Large intestine (tissue), 3 donors: ENCODE measurements around the gene SPINK4. TPM values are rescaled to one million over a fixed set of nuclear protein-coding genes. Genes with fewer than 3 reads are reported as not detected.

Source experiments
- DNase-seq, 2 donors: peaks; one replicate each; pipeline versions ENCODE4 v3.0.0 to v3.0.0-alpha.2; 2013
- H3K27ac ChIP-seq: one replicate; pipeline ENCODE4 v1.5.1; 2013; ENCODE audit warnings: low read length
- H3K27me3 ChIP-seq: 2 replicates; pipeline ENCODE4 v1.6.1; 2013; ENCODE audit warnings: low read length; ENCODE audit not compliant: control insufficient read depth, insufficient read depth
- H3K36me3 ChIP-seq: 2 replicates; pipeline ENCODE4 v1.6.1; 2013; ENCODE audit warnings: low read length; ENCODE audit not compliant: control insufficient read depth, insufficient read depth
- H3K4me1 ChIP-seq: one replicate; pipeline ENCODE4 v1.6.1; 2013; ENCODE audit warnings: low read length; ENCODE audit not compliant: control insufficient read depth, insufficient read depth
- H3K4me3 ChIP-seq: one replicate; pipeline ENCODE4 v1.5.1; 2013; ENCODE audit warnings: low read length
- H3K9me3 ChIP-seq: one replicate; pipeline ENCODE4 v1.6.1; 2013; ENCODE audit warnings: mild to moderate bottlenecking, low read depth, low read length, moderate library complexity; ENCODE audit not compliant: control insufficient read depth
- WGBS: methylation state at CpG from one replicate; pipeline ENCODE4 v1.1.5; 2013; ENCODE audit warnings: low lambda C conversion rate; ENCODE audit not compliant: insufficient coverage; 5-methylcytosine and 5-hydroxymethylcytosine counted together
- polyA plus RNA-seq: library from polyadenylated mRNA; unstranded; fragments of 120-200 nt; gene quantifications from one replicate; pipeline ENCODE4 v1.2.1, GENCODE V29; 2013

The SPINK4 gene
- polyA plus RNA-seq, 1 donor = 82.4 TPM

GRCh38 chr9:33290247-33291030 is 50.5 kb downstream of the SPINK4 start, which contains the start of gene NFX1:
Gene NFX1, plus strand, starts transcription at chr9:33290516. Its CDS starts 57 bp downstream, at chr9:33290573.
- no peaks in the 10 kb centered on the region for H3K27me3 ChIP-seq
- H3K27ac ChIP-seq = peak within 1 kb of the TSS; percentile 93
- peaks cover 48% of the 10 kb centered on the region for H3K4me1 ChIP-seq
- WGBS = no CpG with 5 or more reads among the region's 63 CpGs
- peak within 1 kb of the TSS; percentile 80 for H3K4me3 ChIP-seq
- no peaks in the 10 kb centered on the region for H3K9me3 ChIP-seq
- H3K36me3 ChIP-seq = peaks cover 20% of the 10 kb centered on the region
- peak; percentile 99 to 100 for DNase-seq

DNA sequence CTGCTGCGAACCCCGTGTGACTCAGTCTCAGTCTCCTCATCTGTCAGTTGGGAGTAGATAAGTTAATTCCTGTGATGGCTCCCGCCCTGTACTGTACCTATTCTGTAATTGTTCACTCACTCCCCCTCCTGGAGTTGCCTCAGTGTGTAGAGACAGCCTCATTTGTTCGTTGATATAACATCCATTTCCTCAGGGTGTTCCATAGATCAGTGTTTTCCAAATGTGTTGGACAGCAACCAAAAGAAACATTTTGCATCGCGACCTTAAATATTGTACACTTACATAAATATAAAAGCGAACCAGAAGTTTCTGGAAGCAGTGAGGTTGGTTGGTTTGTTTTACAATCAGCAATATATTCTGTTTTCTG is 51.0 kb downstream of the SPINK4 start:
- DNase-seq = no peak
- no CpG with 5 or more reads among the region's 7 CpGs for WGBS

GRCh38 chr9:33291901-33292300 is 51.9 kb downstream of the SPINK4 start:
- H3K4me3 ChIP-seq = no peak overlapping the region
- H3K27ac ChIP-seq = no peak overlapping the region
- peaks cover 54% of the 10 kb centered on the region for H3K4me1 ChIP-seq
- H3K36me3 ChIP-seq = peaks cover 27% of the 10 kb centered on the region
- H3K9me3 ChIP-seq = no peaks in the 10 kb centered on the region
- no peaks in the 10 kb centered on the region for H3K27me3 ChIP-seq
- WGBS = 83% methylated on average over 1 of the region's 5 CpGs
- DNase-seq = no peak

More for the DNA sequence above, 51.0 kb downstream of the SPINK4 start:
- Histone ChIP-seq H3K4me1 (peaks cover 48% of the 10 kb centered on the region), H3K4me3 (peak overlapping the region; percentile 80), H3K36me3 (peaks cover 21% of the 10 kb centered on the region), H3K27ac (peak overlapping the region; percentile 93), H3K27me3 (no peaks in the 10 kb centered on the region), H3K9me3 (no peaks in the 10 kb centered on the region)

GRCh38 chr9:33293782-33294181 is 53.8 kb downstream of the SPINK4 start:
- H3K9me3 ChIP-seq = no peaks in the 10 kb centered on the region
- DNase-seq = peak; percentile 60 to 86
- H3K36me3 ChIP-seq = peaks cover 40% of the 10 kb centered on the region
- 57% methylated on average over 1 of the region's 2 CpGs for WGBS
- peaks cover 69% of the 10 kb centered on the region for H3K4me1 ChIP-seq
- peak overlapping the region; percentile 79 for H3K27ac ChIP-seq
- H3K4me3 ChIP-seq = no peak overlapping the region
- H3K27me3 ChIP-seq = no peaks in the 10 kb centered on the region

DNA sequence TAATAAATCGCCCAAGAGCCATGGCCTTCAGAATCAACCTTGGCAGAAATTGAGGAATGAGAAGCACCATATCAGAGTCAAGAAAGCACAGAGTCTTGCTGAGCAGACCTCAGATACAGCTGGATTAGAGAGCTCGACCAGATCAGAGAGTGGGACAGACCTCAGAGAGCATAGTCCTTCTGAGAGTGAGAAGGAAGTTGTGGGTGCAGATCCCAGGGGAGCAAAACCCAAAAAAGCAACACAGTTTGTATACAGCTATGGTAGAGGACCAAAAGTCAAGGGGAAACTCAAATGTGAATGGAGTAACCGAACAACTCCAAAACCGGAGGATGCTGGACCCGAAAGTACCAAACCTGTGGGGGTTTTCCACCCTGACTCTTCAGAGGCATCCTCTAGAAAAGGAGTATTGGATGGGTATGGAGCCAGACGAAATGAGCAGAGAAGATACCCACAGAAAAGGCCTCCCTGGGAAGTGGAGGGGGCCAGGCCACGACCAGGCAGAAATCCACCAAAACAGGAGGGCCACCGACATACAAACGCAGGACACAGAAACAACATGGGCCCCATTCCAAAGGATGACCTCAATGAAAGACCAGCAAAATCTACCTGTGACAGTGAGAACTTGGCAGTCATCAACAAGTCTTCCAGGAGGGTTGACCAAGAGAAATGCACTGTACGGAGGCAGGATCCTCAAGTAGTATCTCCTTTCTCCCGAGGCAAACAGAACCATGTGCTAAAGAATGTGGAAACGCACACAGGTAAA is 54.9 kb downstream of the SPINK4 start:
- peaks cover 47% of the 10 kb centered on the region for H3K36me3 ChIP-seq
- 100% methylated on average over 1 of the region's 12 CpGs for WGBS
- no peak overlapping the region for H3K4me3 ChIP-seq
- no peak for DNase-seq
- peak overlapping the region; percentile 79 for H3K27ac ChIP-seq
- no peaks in the 10 kb centered on the region for H3K9me3 ChIP-seq
- peaks cover 74% of the 10 kb centered on the region for H3K4me1 ChIP-seq
- H3K27me3 ChIP-seq = no peaks in the 10 kb centered on the region

DNA sequence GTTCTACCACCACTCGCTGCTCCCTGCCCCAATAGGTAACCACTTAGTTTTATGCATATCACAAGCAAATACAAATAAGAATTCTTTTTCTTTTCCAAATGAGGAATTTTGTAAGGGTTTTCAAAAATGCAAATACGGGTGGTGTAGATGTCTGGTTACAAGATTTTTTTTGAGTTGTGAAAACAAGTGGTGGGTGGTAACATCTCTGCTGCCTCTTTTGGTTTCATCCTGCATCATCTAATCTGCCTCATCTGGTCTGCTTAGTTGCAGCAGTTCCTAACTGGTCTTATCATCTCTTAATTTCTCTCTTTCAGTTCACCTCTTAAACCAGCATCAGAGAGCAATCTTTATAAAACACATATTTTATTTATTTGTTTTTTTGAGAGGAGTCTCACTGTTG is 55.6 kb downstream of the SPINK4 start:
- Histone ChIP-seq H3K4me1 (peaks cover 76% of the 10 kb centered on the region), H3K27me3 (no peaks in the 10 kb centered on the region), H3K36me3 (peaks cover 50% of the 10 kb centered on the region), H3K9me3 (no peaks in the 10 kb centered on the region), H3K27ac (no peak overlapping the region), H3K4me3 (no peak overlapping the region)
- WGBS = no CpG with 5 or more reads among the region's 2 CpGs
- DNase-seq = no peak

DNA sequence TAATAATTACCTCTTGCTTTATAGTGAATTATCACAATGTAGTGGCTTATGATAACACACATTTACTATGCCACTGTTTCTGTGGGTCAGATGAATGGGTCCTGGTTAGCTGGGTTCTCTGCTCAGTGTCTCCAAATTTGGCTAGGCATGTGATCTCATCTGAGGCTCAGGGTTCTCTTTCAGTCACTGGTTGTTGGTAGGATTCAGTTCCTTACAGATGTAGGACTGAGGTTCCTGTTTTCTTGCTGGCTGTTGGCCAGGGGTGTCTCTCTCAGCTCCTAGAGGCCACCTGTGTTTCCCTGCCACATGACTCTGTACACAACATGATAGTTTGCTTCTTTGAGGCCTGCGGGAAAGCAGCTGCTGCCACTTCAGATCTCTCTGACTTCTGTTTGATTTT is 57.5 kb downstream of the SPINK4 start:
- Histone ChIP-seq H3K4me3 (no peak overlapping the region), H3K36me3 (peaks cover 55% of the 10 kb centered on the region)
- no CpG with 5 or more reads among the region's 1 CpG for WGBS

More for the DNA sequence above, 57.5 kb downstream of the SPINK4 start:
- peaks cover 61% of the 10 kb centered on the region for H3K4me1 ChIP-seq
- peak overlapping the region; percentile 75 for H3K27ac ChIP-seq
- H3K27me3 ChIP-seq = no peaks in the 10 kb centered on the region
- H3K9me3 ChIP-seq = no peaks in the 10 kb centered on the region
- DNase-seq = peak; percentile 63 to 90

Other genes starting within 250 kb of the SPINK4 start
- gene APTX, start 238.5 kb upstream of the SPINK4 start, polyA plus RNA-seq = 36.3 TPM
- 145 TPM for gene DNAJA1, start 214.9 kb upstream of the SPINK4 start, polyA plus RNA-seq
- gene SMU1, start 163.5 kb upstream of the SPINK4 start, polyA plus RNA-seq = 20.6 TPM
- 120 TPM for gene B4GALT1, start 72.8 kb upstream of the SPINK4 start, polyA plus RNA-seq
- gene BAG1, start 24.5 kb downstream of the SPINK4 start, polyA plus RNA-seq = 72.9 TPM
- 82.0 TPM for gene CHMP5, start 24.9 kb downstream of the SPINK4 start, polyA plus RNA-seq
- gene NFX1, start 50.3 kb downstream of the SPINK4 start, polyA plus RNA-seq = 33.4 TPM
- gene AQP7, start 162.4 kb downstream of the SPINK4 start, polyA plus RNA-seq = 40.9 TPM
- gene AQP3, start 207.4 kb downstream of the SPINK4 start, polyA plus RNA-seq = 103 TPM
- gene NOL6, start 233.8 kb downstream of the SPINK4 start, polyA plus RNA-seq = 22.2 TPM